Retina (tissue), 1 donor: ENCODE results near the gene CCL15.
"Not testable (repeated sequence)": the region's sequence is repeated elsewhere in the genome, so short reads cannot be mapped to it uniquely, and the experiment has no call there.

Experiments used
- DNase-seq: peaks from one replicate; pipeline ENCODE4 v3.0.0-alpha.2; 2016

The CCL15 gene, protein sequence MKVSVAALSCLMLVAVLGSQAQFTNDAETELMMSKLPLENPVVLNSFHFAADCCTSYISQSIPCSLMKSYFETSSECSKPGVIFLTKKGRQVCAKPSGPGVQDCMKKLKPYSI

GRCh38 chr17:36001110-36001771 lies at the start of gene CCL15:
Gene CCL15 (minus strand): TSS chr17:36001553. CDS start chr17:36001492, 61 bp downstream.
- DNase-seq = no peak

- DNase-seq = no peak
Measured at GRCh38 chr17:36049643-36050042, 48.3 kb upstream of the CCL15 start.

GRCh38 chr17:36048066-36048465 lies 46.7 kb upstream of the CCL15 start:
- no peak for DNase-seq

DNA sequence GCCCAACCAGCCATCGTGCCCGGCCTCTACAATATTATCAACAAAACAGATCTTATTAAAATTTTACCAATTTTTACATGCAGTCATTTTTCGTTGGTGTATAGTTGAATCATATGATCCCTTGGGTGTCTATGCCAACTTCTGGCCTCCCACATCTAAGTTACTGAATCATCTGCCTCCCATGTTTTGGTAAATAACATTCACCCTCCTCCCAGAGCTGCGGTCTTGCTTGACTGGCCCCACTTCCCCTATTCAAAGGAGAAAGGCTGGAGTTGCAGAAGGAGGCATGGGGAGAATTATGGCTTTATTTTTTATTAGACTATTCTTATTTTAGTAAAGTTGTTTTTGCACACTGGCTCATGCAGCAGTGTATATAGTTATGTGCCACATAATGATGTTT lies 34.9 kb upstream of the CCL15 start:
- DNase-seq = no peak

GRCh38 chr17:36034127-36034526 lies 32.8 kb upstream of the CCL15 start:
- DNase-seq = no peak

DNA sequence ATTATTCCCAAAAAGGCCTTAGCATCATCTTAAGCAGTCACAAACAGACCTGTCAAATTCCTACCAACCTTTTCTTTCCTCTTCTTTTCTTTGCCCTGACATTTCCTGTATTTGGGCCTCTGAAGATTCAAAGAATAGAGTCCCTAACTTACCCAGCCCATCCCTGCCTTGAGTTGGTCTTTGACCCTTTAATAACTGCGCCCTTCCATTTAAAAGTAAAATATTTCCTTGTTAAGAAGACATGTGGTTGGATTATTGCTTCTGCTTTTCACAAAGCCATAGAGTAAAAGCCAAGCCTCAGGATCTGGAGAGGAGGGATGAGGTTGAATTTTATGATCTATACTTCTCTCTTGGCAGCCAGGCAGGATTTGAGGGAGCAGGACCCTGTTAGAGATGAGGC lies 29.6 kb upstream of the CCL15 start:
- no peak for DNase-seq

- no peak for DNase-seq
Measured at GRCh38 chr17:36027761-36028160, 26.4 kb upstream of the CCL15 start.

DNA sequence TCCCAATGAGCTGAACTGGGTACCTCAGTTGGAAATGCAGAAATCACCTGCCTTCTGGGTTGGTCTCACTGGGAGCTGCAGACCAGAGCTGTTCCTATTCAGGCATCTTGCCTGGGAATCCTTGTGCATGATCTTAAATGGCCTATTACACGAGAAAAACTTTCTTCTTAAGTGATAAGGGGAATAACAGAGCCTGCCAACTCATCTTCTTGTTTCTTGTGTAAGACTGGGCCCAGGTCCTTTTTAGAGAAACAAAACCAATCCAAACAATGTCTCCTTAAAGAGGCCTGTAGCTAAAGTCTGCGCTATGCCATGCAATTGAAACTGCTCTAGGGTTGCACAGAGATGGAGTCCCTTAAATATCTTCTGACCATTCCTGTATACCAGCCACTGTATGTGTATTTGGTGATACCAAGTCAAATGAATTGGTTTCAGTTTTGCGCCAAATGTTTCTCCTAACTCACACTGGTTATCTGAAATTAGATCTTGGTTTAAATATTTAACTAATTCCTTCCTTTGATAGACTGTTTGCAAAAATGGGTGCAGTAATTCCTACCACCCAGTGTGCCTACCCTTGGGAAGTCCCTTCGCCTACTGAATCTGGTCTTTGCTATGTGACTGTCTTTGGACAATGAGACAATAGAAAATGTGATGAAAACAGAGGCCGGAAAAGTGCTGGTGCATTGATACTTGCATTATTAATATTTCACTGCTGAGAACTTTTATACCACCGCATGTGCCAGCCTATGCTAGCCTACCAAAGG lies 22.9 kb upstream of the CCL15 start:
- no peak for DNase-seq

GRCh38 chr17:36019423-36019822 lies 18.1 kb upstream of the CCL15 start:
- no peak for DNase-seq

DNA sequence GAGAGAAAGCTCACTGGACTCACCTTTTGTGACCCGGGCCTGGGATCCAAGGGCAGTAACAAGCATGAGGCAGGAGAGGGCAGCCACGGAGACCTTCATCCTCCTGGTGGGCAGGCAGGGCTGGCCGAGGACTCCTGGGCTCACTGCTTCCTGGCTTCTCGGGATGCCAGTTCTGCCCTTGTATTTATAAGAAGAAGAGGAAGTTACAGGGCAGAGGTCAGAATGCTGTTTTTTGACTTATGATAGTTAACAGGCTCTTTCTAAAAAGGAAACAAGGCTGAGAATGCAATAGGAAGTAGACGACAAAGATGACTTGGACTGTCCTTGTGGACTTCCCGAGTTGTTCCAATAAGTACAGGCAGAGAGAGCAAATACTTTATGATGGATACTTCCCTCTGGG lies 16.4 kb upstream of the CCL15 start, which contains the start of gene CCL23:
TSS of gene CCL23 (minus strand) at position 174 of the 400 bp plus-strand sequence. CDS start at position 99, 75 bp downstream.
- no peak for DNase-seq

DNA sequence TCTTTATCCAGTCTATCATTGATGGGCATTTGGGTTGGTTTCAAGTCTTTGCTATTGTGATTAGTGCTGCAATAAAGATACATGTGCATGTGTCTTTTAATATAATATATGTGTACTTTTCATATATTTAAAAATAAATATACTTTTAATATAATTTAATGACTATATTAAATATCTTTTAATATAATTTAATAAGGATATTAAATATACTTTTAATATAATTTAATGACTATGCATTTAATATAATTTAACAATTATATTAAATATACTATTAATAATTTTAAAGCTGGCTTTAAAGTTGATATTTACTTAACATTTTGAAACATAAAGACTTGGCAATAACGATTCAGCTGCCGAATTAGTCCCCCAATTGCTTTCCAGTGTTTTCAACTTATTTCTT lies 15.2 kb upstream of the CCL15 start:
- DNase-seq = no peak

- not testable (repeated sequence) for DNase-seq
Measured at GRCh38 chr17:36015895-36016294, 14.5 kb upstream of the CCL15 start.

GRCh38 chr17:36014946-36015345 lies 13.6 kb upstream of the CCL15 start:
- DNase-seq = no peak

DNA sequence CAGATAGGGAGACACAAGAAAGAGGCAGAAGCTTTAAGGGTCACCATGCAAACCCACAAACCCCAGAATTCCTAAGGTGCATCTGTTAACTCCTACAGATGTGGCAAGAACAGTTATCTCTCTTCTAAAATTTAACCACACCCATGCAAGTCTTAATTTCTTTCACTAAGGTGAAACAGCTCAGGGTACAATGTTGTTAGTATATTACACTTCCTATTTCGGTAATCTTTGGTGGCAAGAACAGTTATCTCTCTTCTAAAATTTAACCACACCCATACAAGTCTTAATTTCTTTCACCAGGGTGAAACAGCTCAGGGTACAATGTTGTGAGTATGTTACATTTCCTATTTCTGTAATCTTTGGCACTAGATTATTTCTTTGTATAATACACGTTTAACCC lies 9.8 kb upstream of the CCL15 start:
- DNase-seq = no peak

- DNase-seq = no peak
Measured at GRCh38 chr17:36008998-36009665, 7.8 kb upstream of the CCL15 start.

DNA sequence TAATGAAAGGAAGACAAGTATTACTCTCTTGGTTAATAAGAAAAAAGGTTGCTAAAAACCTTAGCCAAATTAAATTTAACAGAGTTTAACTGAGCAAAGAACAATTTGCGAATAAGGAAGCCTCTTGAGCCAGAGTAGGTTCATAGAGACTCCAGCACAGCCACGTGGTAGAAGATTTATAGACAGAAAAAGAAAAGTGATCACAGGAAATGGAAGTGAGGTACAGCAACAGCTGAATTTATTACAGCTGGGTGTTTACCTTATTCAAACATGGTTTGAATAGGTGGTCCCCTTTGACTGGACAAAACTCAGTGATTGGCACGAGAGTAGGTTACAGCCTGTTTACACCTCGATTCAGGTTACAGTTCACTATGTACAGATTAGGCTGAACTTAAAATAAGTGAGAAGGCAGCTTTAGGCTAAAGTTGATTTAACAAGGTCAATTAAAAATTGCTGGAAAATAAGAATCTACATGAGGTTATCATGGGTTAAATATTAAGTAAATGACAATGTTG lies 3.3 kb upstream of the CCL15 start:
- no peak for DNase-seq

GRCh38 chr17:36002631-36003030 lies 1.3 kb upstream of the CCL15 start:
- no peak for DNase-seq

DNA sequence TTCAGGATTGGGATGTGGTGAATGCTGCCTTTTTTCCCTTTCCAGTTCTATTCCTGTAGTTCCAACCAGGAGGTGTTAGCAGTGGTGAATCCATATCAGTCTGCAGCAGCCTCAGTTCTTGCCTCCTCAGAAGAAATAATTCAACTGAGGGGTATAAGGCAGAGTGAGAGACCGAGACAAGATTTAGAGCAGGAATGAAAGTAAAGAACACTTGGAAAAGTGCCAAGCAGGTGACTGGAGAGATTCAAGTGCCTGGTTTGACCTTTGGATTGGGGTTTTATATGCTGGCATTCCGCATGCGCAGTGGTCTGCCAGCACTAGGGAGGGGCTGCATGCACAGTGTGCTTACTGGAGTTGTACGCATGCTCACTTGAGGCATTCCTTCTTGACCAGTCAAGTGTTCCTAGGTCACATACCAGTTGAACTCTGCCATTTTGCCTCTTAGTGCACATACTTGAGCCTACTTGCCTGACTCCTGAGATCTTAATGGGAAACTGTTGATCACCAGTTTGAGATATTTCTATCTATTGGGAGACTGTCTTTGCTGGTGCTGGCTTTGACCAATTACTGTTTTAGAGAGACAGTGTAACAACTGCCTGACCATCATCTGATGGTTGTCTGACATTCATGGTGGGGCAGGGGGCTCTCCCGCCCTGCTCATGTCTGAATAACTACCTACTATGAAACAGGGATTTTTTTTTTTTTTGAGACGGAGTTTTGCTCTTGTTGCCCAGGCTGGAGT lies 680 bp upstream of the CCL15 start:
- no peak for DNase-seq

- DNase-seq = no peak
Measured at GRCh38 chr17:36000732-36001109, 632 bp downstream of the CCL15 start.

DNA sequence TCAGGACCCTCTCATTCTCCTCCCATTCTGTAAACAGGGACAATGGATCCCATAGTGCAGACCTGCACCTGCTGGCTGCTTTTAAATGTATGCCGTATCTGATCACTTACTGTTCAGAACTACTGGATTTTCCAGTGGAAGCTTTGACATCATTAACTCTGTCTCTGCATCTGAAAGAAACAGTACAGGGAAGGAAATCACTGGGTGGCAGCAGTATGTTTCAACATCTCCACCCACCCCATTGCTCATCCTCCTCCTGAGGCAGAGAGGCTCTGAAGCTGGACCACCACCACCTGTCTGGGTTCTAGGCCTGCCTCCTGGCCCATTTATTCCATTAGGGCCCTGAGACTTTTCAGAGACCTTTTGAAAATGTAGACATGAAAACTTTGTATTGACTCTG lies 2.6 kb downstream of the CCL15 start:
- no peak for DNase-seq

- DNase-seq = no peak
Measured at GRCh38 chr17:35998018-35998545, 3.3 kb downstream of the CCL15 start.

DNA sequence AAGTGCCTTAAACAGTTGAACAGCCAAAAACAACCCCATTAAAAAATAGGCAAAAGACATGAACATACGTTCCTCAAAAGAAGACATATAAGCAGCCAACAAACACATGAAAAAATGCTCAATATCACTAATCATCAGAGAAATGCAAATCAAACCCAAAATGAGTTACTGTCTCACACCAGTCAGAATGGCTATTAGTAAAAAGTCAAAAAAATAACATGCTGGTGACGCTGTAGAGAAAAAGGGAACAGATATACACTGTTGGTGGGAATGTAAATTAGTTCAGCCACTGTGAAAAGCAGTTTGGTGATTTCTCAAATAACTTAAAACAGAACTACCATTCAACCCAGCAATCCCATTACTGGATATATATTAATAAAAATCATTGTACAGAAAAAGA lies 6.0 kb downstream of the CCL15 start:
- DNase-seq = not testable (repeated sequence)
